Measurements from ENCODE around the gene KCNH8. TPM values are rescaled to one million over a fixed set of nuclear protein-coding genes. Genes with fewer than 3 reads are reported as not detected.

The KCNH8 gene
- polyA plus RNA-seq, 3 donors = 0.03 TPM; not detected in 2

- Histone ChIP-seq H4K20me1 (ENCODE audit: insufficient read depth, low read length) (no peaks in the 10 kb centered on the region), H3K4me2 (replicated peaks; ENCODE audit: extremely low read depth, low read length, poor library complexity, severe bottlenecking) (no peak overlapping the region), H3K36me3 (replicated peaks in 1 of 2; ENCODE audit: control insufficient read depth in 1 of 2, insufficient read depth in 2 of 2, low read length in 2 of 2) (no peaks in the 10 kb centered on the region), H3K27ac (ENCODE audit: low read depth in 1 of 2, low read length in 2 of 2) (no peak overlapping the region), H3K9ac (ENCODE audit: insufficient read depth, low read length, poor library complexity, severe bottlenecking) (no peak overlapping the region), H3K4me3 (replicated peaks in 1 of 3; ENCODE audit: low read depth in 2 of 3, low read length in 3 of 3) (no peak overlapping the region), H3K79me2 (ENCODE audit: insufficient read depth, low read length) (no peaks in the 10 kb centered on the region), H3K4me1 (ENCODE audit: control insufficient read depth in 1 of 2, insufficient read depth in 2 of 2, low read length in 2 of 2) (no peaks in the 10 kb centered on the region), H3K9me3 (replicated peaks in 1 of 2; ENCODE audit: control insufficient read depth in 1 of 2, insufficient read depth in 1 of 2, low read length in 2 of 2) (no peaks in the 10 kb centered on the region), H2AFZ (ENCODE audit: insufficient read depth, low read depth, low read length, poor library complexity, severe bottlenecking) (no peak overlapping the region), H3K27me3 (ENCODE audit: control insufficient read depth in 2 of 2, insufficient read depth in 2 of 2, low read length in 2 of 2) (no peaks in the 10 kb centered on the region)
- 96% methylated on average over 3 of the region's 3 CpGs for WGBS (ENCODE audit: insufficient coverage)
- Mint-ChIP-seq H3K9me3 (peaks cover 0 to 9% (median 5%) of the 10 kb centered on the region in 7 donors), H3K4me3 (no peak overlapping the region), H3K27ac (no peak overlapping the region), H3K36me3 (no peaks in the 10 kb centered on the region), H3K4me1 (no peaks in the 10 kb centered on the region), H3K27me3 (ENCODE audit: low read depth in 3 of 3) (peaks cover 0 to 1% (median 0%) of the 10 kb centered on the region in 3 donors)
- DNase-seq = no peak
- intact Hi-C loops (cut with micrococcal nuclease) = no loop called here
- no peak for TF ChIP-seq CTCF (IDR thresholded peaks at IDR 0.05)
Measured at GRCh38 chr3:19574268-19574667, 426.0 kb downstream of the KCNH8 start.

- DNase-seq = no peak
- no CpG with 5 or more reads among the region's 3 CpGs for WGBS (ENCODE audit: insufficient coverage)
- intact Hi-C loops (cut with micrococcal nuclease) = no loop called here
- H3K27ac ChIP-seq (ENCODE audit: low read depth in 1 of 2, low read length in 2 of 2) = no peak overlapping the region
- H3K9ac ChIP-seq (ENCODE audit: insufficient read depth, low read length, poor library complexity, severe bottlenecking) = no peak overlapping the region
- no peaks in the 10 kb centered on the region for H3K27me3 ChIP-seq (ENCODE audit: control insufficient read depth in 2 of 2, insufficient read depth in 2 of 2, low read length in 2 of 2)
- no peak overlapping the region for H3K4me3 Mint-ChIP-seq
- H4K20me1 ChIP-seq (ENCODE audit: insufficient read depth, low read length) = no peaks in the 10 kb centered on the region
- no peaks in the 10 kb centered on the region for H3K36me3 ChIP-seq (replicated peaks in 1 of 2; ENCODE audit: control insufficient read depth in 1 of 2, insufficient read depth in 2 of 2, low read length in 2 of 2)
- H3K27ac Mint-ChIP-seq = no peak overlapping the region
- no peak overlapping the region for H3K4me2 ChIP-seq (replicated peaks; ENCODE audit: extremely low read depth, low read length, poor library complexity, severe bottlenecking)
- peaks cover 0 to 8% of the 10 kb centered on the region in 2 donors for H3K9me3 ChIP-seq (replicated peaks in 1 of 2; ENCODE audit: control insufficient read depth in 1 of 2, insufficient read depth in 1 of 2, low read length in 2 of 2)
- no peaks in the 10 kb centered on the region for H3K27me3 Mint-ChIP-seq (ENCODE audit: low read depth in 3 of 3)
- no peaks in the 10 kb centered on the region for H3K4me1 Mint-ChIP-seq
- peaks cover 2 to 11% (median 8%) of the 10 kb centered on the region in 7 donors for H3K9me3 Mint-ChIP-seq
- H3K4me3 ChIP-seq (replicated peaks in 1 of 3; ENCODE audit: low read depth in 2 of 3, low read length in 3 of 3) = no peak overlapping the region
- H3K36me3 Mint-ChIP-seq = no peaks in the 10 kb centered on the region
- no peaks in the 10 kb centered on the region for H3K4me1 ChIP-seq (ENCODE audit: control insufficient read depth in 1 of 2, insufficient read depth in 2 of 2, low read length in 2 of 2)
- H3K79me2 ChIP-seq (ENCODE audit: insufficient read depth, low read length) = no peaks in the 10 kb centered on the region
- no peak for TF ChIP-seq CTCF (IDR thresholded peaks at IDR 0.05)
- H2AFZ ChIP-seq (ENCODE audit: insufficient read depth, low read depth, low read length, poor library complexity, severe bottlenecking) = no peak overlapping the region
Measured at GRCh38 chr3:19576343-19576742, 428.0 kb downstream of the KCNH8 start.

Small RNA genes lying within 50 kb of the gene (small RNA-seq; reads per million reads assigned to genes)
- gene MIR4791 (ENCODE audit: insufficient read length, low read depth) = not detected
